Posterior vena cava (tissue), 2 donors: ENCODE results near the gene ZNF254. TPM values are rescaled to one million over a fixed set of nuclear protein-coding genes. Genes with fewer than 3 reads are reported as not detected.
"Not testable (repeated sequence)": the region's sequence is repeated elsewhere in the genome, so short reads cannot be mapped to it uniquely, and the experiment has no call there.

Source experiments
- DNase-seq: peaks from one replicate; pipeline ENCODE4 v3.0.0-alpha.2; 2020; ENCODE audit warnings: low spot score
- intact Hi-C, 2 donors: fragments of 100-400 bp; cut with DNase I; formaldehyde crosslinking; loops; one replicate each; pipeline versions ENCODE4 v1.14.1 to v1.14.2; 2022 to 2023
- long read RNA-seq, 2 donors: library from polyadenylated mRNA; unstranded; transcript quantifications; one replicate each; pipeline ENCODE4 v2.0.0, GENCODE V29; 2020 to 2021
- total RNA-seq, 2 donors: library from RNA; stranded (reverse); fragmentation: NEBNext Ultra II Directional; extraction: Animal tissue kit (Norgen Biotek cat#: 25700); gene quantifications; one replicate each; pipeline ENCODE4 v1.2.1, GENCODE V29; 2021
- donor health status: DM: yes; HTN: yes; CAD: no.
- donor health status: DM: yes; HTN: yes; CAD: no.

The ZNF254 gene
- 10 to 100 TPM; 12.8 to 14.1 TPM for total RNA-seq
- long read RNA-seq, donor 1, partial matches to known transcripts: 0 of 1 reads
- long read RNA-seq, donor 1, other reads (novel, unspliced or antisense): 1 of 1 reads
- long read RNA-seq, donor 2, partial matches to known transcripts: 0 of 4 reads
- long read RNA-seq, donor 2, other reads (novel, unspliced or antisense): 4 of 4 reads

DNA sequence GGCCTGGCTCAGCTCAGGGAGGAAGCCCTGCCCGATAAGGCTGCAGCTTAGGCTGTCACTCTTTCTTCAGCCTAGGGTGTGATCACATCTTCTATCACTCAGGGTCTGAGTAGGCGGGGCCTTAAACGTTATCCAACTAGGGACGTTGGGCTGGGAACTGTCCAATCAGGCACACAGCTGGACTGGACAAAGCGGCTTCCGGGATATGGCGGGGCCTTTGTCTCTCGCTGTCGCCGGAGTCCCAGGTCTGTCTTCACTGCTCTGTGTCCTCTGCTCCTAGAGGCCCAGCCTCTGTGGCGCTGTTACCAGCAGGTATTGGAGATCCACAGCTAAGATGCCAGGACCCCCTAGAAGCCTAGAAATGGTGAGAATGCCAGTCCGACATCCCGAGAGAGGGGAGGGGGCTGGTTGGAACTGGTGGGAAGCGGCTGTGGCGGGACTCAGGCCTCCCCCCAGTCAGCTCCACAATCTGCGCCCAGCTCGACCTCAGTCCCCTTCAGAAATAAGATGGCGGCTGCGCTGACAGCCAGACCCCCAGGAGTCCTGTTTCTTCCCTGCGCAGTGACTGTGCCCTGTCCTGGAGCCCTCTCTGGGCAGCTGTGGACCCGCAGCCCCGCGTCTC lies at the start of gene ZNF254:
Gene ZNF254 (plus strand): TSS at position 214 of the 622 bp plus-strand sequence. CDS start 121 bp downstream, at position 335.
- DNase-seq: peak; percentile 96
- intact Hi-C loops: no loop called here

DNA sequence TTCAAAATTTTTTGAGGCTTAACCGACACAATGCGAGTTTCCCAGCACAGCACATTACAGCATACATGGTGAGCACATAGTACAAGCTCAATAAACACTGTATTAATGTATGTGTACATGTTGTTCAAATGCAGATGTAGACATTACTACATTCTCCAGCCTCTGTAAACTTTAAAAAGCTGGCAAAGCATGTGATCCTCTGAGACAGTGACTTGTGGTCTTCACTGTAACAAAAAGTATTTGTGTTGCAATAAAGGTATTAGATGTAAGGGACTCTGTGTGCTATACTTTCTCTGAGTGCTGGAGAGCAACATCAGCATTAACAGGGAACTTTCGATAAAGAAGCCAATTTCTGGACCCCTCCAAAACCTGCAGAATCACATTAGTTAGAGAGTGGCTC lies 46.4 kb upstream of the ZNF254 start:
- no peak for DNase-seq
- intact Hi-C loops: no loop called here

DNA sequence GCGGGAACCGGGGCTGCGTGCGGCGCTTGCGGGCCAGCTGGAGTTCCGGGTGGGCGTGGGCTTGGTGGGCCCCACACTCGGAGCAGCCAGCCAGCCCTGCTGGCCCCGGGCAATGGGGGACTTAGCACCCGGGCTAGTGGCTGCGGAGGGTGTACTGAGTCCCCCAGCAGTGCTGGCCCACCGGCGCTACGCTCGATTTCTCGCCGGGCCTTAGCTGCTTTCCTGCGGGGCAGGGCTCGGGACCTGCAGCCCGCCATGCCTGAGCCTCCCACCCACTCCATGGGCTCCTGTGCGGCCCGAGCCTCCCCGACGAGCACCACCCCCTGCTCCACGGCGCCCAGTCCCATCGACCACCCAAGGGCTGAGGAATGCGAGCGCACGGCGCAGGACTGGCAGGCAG lies 45.7 kb upstream of the ZNF254 start:
- DNase-seq, intact Hi-C loops: not testable (repeated sequence)

DNA sequence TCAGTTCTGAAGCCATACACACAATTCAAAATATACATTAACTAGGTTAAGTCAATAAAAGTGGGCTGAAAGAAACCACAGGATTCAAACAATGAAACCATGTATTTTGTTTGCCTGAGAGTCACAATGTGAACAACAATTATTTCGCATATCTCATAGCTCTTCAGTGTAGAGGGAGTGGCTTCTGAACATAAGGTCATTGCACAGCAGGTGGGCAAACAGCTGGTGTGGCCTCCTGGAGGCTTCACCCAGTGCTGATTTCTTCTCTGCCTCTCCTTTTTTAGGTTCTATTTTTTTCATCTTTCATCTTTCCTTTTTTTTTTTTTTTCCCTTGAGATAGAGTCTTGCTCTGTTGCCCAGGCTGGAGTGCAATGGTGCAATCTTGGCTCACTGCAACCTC lies 40.4 kb upstream of the ZNF254 start:
- intact Hi-C loops: no loop called here
- DNase-seq: no peak

DNA sequence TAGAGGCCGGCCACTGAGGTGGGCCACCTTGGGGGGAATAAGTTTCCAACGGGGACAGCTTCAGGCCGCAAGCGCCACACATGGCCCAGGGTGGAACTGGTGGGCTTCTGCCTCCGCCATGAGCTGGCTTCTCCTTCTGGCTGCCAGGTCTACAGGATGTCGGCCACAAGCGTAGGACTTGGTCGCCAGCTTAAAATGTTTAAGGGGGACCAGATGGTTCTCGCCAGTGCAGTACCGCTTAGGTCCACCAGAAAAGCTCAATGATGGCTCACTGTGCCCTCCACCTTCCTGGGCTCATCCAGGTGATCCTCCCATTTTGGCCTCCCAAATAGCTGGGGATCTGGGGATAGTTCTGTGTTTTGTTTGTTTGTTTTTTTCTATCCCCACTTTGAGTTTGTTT lies 38.7 kb upstream of the ZNF254 start:
- intact Hi-C loops: loop anchor here in 1 of 2 donors (1.0 kb wide), 1 partner anchor 23 kb away; no protein-coding TSS in a partner anchor

DNA sequence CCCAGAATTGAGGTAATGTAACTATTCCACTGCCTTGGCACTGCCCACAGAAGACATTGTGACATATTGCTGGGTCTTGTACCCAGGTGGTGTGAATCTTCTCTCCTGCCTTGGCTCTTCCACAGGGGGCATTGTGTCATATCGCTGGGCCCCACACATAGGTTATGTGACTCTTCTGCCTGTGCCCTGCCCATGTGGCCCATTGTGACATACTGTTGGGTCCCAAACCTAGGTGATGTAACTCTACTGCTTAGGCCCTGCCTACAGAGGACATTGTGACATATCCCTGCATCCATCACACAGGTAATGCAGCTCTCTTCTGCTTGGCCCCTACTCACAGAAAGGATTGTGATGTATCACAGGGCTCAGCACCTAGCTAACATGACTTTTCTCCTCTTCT lies 37.5 kb upstream of the ZNF254 start:
- DNase-seq: no peak
- intact Hi-C loops: no loop called here

More for the DNA sequence above, 38.7 kb upstream of the ZNF254 start:
- DNase-seq: no peak

DNA sequence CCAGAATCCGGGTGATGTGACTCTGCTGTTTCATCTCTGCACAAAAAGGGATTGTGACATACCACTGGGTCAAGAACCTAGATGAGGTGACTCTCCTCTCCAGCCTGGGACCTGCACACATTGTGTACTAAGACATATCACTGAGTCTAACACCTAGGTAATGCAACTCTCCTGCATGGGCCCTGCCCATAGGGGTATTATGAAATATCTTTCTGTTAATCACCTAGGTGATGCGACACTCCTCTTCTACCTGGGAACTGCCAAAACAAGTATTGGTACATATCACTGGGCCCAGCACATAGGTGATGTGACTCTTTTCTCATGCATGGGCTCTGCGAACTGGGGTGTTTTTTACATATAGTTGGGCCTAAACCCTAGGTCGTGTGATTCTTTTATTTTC lies 35.5 kb upstream of the ZNF254 start:
- DNase-seq: no peak
- intact Hi-C loops: no loop called here

DNA sequence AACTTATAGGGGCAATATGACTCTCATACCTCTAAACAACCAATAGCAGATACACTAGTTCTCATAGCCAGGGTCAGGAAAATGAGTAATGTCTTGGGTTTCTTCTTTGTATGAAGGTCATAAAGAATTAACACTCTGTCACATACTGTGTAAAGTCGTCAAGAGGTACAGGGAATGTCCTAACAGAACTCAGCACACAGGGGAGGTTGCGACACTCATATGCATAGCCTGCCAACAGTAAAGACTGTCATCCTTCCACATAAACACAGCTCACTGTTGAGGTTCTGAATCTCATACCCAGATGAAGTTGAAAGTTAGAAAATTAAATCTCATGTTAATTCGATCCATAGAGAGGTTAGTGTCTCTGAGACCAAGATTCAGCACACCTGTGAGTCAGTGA lies 34.2 kb upstream of the ZNF254 start:
- no peak for DNase-seq
- intact Hi-C loops: no loop called here

DNA sequence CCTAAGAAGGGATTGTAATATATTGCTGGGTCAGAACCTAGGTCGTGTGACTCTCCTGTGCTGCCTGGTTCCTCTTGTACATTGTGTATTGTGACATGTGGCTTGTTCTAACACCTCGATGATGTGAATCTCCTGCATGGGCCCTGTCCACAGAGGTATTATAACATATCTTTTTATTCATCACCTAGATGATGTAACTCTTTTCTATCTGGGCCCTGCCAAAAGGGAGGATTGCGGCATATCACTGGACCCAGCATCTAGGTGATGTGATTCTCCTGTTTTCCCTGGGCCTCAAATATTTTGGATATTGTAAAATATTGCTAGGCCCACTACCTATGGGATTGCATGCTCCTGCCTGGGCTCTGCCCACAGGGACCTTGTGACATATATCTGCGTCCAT lies 33.4 kb upstream of the ZNF254 start:
- no peak for DNase-seq
- intact Hi-C loops: no loop called here

DNA sequence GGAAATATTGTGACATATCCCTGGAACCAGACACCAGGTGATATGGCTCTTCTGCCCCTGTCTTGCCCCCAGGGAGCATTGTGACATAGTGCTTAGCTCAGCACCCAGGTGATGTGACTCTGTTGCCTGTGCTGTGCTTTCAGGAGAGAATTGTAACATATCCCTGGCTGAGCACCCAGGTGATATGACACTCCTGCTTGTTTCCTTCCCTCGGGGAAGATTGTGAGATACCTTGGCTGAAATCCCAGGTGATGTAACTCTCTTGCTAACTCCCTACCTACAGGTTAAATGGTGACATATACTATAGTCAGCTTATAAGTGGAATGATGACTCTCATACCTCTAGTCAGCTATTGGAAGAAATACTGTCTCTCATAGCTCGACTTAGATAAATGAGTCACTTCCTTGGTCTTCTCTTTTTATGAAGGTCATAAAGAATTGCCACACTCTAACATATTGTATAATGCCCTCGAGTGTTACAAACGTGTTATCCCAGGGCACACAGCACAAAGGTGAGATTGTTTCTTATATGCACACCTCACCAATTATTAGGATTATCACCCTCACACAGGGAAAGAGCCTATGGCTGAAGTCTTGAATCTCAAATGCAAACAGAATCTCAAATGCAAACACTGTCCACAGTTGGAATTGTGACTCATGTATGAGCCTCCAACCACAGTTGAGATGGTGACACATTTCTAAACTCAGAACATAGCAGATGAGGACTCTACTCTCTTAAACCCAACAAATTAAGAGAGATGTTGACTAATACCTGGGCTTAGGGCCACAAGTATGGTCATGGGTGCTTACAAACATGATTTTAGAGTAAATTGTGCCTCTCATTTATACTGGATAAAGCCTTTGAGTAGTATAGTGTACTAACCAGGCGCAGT lies 32.7 kb upstream of the ZNF254 start:
- no peak for DNase-seq
- intact Hi-C loops: no loop called here

DNA sequence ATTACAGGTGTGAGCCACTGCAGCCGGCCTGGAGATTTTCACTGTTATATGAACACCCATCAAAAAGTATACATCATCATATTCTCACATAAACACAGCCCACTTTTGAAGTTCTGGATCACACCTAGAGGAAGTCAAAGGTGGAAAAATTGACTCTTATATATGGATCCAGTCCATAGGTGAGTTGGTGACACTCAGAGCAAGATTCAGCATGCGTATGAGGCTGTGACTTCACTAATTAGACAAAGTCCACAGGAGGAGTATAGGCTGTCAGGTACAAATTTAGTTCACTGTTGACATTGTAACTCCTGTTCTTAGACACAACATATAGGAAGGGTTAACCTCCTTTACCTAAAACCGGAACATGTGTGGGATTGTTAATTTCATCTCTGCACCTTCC lies 31.4 kb upstream of the ZNF254 start:
- no peak for DNase-seq
- intact Hi-C loops: no loop called here

DNA sequence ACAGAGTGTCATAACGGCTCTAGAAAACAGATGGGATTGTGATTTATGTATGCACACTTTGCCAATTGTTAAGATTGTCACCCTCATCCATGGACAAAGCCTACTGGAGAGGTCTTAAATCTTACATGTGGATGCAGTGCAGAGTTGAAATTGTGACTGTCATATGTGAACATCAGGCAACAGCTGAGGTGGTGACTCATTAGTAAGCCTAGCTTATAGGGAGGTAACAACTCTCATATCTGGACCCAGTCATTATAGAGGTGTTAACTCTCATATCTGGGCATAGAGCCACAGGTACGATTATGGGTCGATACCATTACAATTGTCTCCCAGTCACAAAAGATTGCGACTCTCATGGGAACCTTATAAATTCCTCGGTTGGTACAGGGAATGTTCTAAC lies 29.8 kb upstream of the ZNF254 start:
- intact Hi-C loops: no loop called here
- DNase-seq: no peak

DNA sequence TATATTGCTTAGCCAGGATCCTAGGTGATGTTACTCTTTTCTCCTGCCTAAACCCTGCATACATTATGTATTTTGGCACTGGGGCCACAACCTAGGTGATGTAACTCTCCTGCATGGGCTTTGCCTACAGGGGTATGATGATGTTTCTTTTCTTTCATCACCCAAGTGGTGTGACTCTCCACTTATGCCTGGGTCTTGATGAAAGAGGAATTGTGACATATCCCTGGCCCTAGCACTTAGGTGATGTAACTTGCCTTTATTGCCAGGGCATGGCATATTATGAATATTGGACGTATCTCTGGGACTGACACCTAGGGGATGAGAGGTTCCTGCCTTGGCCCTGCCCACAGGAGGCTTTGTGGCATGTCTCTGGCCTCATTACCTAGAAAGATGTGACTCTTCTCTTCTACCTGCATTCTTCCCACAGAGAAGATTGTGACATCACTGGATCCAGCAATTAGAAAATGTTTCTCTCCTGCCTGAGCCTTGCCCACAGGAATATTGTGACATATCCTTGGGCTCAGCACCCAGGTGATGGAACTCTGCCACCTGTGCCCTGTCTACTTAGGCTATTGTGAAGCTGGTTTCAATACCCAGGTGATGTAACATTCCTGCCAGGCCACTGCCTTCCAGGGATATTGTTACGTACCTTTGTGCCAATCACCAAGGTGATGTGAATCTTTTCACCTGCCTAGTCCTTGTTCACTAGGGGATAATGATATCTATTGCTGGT lies 27.3 kb upstream of the ZNF254 start:
- intact Hi-C loops: no loop called here
- DNase-seq: no peak

DNA sequence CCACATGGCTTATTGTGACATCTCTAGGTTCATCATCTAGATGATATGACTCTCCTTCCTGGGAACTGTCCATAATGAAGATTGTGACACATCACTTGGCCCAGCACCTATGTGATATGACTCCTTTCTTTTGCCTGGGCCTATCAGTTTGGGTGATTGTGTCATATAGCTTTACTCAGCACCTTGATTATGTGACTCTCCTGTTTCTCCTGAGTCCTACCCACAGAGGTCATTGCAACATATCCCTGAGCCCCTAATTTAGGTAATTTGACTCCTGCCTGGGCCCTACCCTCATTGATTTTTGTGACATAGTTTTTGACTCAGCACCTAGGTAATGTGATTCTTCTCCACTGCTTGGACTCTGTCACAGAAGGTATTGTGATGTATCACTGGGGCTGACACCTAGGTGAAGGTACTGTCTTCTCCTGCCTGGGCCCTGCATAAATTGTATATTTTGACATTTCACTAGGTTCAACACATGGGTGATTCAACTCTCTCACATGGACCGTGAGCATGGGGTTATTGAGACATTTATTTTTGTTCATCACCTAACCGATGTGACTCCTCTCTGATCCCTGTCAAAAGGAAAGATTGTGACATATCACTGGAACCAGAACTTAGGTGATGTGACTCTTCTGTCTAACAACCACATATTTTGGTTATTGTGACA lies 26.2 kb upstream of the ZNF254 start:
- intact Hi-C loops: no loop called here

DNA sequence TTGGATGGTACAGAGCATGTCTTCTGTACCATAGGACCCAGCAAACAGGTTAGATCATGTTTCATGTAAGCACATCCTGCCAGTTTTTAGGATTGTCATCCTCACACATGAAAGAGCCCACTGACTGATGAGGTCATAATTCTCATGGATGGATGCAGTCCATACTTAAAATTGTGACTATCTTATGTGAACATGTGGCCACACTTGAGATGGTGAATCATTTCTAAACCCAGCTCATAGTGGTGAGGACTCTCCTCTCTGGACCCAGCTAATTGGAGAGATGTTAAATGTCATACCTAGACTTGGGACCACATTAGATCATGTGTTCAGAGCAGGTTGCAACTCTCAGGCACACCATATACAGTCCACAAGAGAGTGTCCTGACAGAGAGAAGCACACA lies 24.8 kb upstream of the ZNF254 start:
- DNase-seq: no peak
- intact Hi-C loops: no loop called here

More for the DNA sequence above, 26.2 kb upstream of the ZNF254 start:
- no peak for DNase-seq

DNA sequence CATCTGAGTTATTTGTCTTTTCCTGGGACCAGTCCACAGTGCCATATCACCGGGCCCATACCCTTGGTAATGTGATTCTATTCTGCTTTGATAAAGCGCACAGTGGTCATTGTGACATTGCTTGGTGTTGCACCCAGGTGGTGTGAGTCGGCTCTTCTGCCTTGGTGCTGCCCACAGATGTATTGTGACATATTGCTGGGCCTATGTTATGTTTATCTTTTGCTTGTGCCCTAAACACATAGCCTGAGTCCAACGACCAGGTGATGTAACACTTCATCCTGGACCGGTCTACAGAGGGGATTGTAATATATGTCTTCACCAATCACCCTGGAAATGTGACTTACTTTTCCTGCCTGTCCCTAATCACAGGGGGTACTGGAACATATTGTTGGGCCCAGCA lies 23.7 kb upstream of the ZNF254 start:
- DNase-seq: no peak
- intact Hi-C loops: no loop called here

DNA sequence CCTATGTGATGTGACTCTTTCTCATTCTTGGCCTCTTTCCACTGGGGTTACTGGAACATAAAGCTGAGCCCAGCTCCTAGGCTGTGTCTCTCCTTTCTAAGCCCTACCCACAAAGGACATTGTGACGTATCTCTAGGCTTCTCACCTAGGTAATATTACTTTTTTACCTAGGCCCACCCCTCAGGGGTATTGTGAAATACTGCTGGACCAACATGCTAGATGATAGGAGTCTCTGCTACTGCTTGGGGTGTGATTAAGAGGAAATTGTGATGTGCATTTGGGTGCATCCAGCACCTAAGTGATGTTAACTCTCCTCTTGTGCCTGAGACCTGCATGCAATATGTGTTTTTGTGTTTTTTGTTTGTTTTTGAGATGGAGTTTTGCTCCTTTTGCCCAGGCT lies 22.8 kb upstream of the ZNF254 start:
- DNase-seq: no peak
- intact Hi-C loops: no loop called here

DNA sequence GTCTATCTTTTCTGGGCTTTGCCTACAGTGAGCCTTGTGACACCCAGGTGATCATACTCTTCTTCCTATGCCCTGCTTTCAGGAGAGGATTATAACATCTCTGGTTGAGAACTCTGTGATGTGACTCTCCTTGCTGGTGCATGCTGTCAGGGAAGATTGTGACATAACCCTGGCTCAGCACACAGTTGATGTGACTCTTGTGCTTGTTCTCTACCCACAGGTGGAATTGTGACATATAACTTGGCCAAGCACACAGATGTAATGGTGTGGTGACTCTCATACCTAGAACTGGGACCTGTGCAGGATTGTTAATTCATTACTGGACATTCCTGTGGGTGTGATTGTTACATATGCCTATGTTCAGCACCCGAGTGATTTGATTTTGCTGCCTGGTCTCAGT lies 21.7 kb upstream of the ZNF254 start:
- intact Hi-C loops: no loop called here
- no peak for DNase-seq

DNA sequence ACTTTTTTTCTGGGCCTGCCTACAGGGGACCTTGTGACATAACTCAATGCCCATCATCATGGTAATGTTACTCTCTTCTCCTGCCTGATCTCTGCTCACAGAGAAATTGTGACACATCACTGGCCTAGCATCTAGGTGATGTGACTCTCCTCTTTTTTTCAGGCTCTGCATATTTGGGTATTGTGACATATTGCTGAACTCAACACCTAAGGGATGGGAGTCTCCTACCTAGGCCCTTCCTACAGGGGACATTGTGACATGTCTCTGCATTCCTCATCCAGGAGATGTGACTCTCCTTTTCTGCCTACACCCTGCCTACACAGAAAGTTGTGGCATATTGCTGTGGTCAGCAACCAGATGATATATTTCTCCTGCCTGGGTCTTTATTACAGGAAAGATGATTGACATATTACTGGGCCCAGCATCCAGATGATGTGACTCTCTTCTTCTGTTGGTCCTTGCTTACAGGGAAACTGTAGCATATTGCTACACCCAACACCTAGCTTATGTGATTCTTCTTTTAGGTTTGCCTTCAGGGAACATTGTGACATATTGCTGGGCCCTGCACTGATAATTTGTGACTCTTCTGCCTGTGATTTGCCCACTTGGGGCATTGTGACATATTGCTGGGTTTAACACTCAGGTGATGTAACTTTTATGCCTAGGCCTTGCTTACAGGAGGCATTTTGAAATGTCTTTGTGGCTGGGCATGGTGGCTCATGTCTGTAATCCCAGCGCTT lies 21.0 kb upstream of the ZNF254 start:
- no peak for DNase-seq
- intact Hi-C loops: no loop called here
